Loucy (cell line): ENCODE data around the gene PSMB5.

ENCODE experiments used
- H2AFZ ChIP-seq: fragments of 200-600 bp; sonication (generic); 2 replicates; pipeline ENCODE4 v1.6.0; 2016; ENCODE audit warnings: antibody characterized with exemption, mild to moderate bottlenecking, low read length, moderate library complexity
- H3F3A ChIP-seq: fragments of 200-600 bp; 2 replicates; pipeline ENCODE4 v1.6.0; 2016; ENCODE audit warnings: antibody characterized with exemption, low read depth, mild to moderate bottlenecking
- H3K27me3 ChIP-seq: fragments of 200-600 bp; sonication (generic); 2 replicates; pipeline ENCODE4 v1.6.1; 2014; ENCODE audit warnings: low read length, mild to moderate bottlenecking; ENCODE audit not compliant: insufficient read depth, poor library complexity, severe bottlenecking
- H3K36me3 ChIP-seq: fragments of 200-600 bp; sonication (generic); 2 replicates; pipeline ENCODE4 v1.6.1; 2016; ENCODE audit warnings: low read length; ENCODE audit not compliant: insufficient read depth
- H3K4me1 ChIP-seq: fragments of 200-600 bp; sonication (generic); 2 replicates; pipeline ENCODE4 v1.5.1; 2014; ENCODE audit warnings: low read length, mild to moderate bottlenecking; ENCODE audit not compliant: insufficient read depth, poor library complexity, severe bottlenecking
- H3K4me2 ChIP-seq: fragments of 200-600 bp; sonication (generic); 2 replicates; pipeline ENCODE4 v1.6.0; 2014; ENCODE audit warnings: antibody characterized with exemption, low read length, low read depth, mild to moderate bottlenecking; ENCODE audit not compliant: poor library complexity, severe bottlenecking
- H3K4me3 ChIP-seq: fragments of 200-600 bp; sonication (generic); 2 replicates; pipeline ENCODE4 v1.5.1; 2014; ENCODE audit warnings: low read length, mild to moderate bottlenecking, mixed read lengths; ENCODE audit not compliant: poor library complexity, severe bottlenecking
- H3K79me2 ChIP-seq: fragments of 200-600 bp; sonication (generic); 2 replicates; pipeline ENCODE4 v1.6.1; 2014; ENCODE audit warnings: low read length; ENCODE audit not compliant: insufficient read depth
- H3K9ac ChIP-seq: fragments of 200-600 bp; sonication (generic); 2 replicates; pipeline ENCODE4 v1.6.0; 2014; ENCODE audit warnings: mild to moderate bottlenecking, low read depth, low read length, moderate library complexity; ENCODE audit not compliant: poor library complexity, severe bottlenecking
- H3K9me2 ChIP-seq: fragments of 200-600 bp; sonication (generic); replicated peaks from 2 replicates; pipeline ENCODE4 v1.6.1; 2016; ENCODE audit warnings: low read depth, low read length, mixed read lengths
- H3K9me3 ChIP-seq: fragments of 200-600 bp; sonication (generic); 2 replicates; pipeline ENCODE4 v1.6.1; 2014; ENCODE audit warnings: mild to moderate bottlenecking, antibody characterized with exemption, low read length, low read depth; ENCODE audit not compliant: insufficient read depth
- H4K20me1 ChIP-seq: fragments of 200-600 bp; sonication (generic); 2 replicates; pipeline ENCODE4 v1.6.0; 2014; ENCODE audit warnings: antibody characterized with exemption, low read length, mild to moderate bottlenecking; ENCODE audit not compliant: insufficient read depth, poor library complexity, severe bottlenecking
- CTCF ChIP-seq: fragments of 200-600 bp; sonication (generic); conservative IDR thresholded peaks from 2 replicates; pipeline ENCODE4 v1.5.1; 2014; ENCODE audit warnings: mild to moderate bottlenecking, antibody characterized with exemption, low read length
- EZH2phosphoT487 ChIP-seq: fragments of 200-600 bp; IDR thresholded peaks from 2 replicates; pipeline ENCODE4 v1.6.1; 2018; ENCODE audit warnings: antibody characterized with exemption, mild to moderate bottlenecking, moderate library complexity, borderline replicate concordance

The PSMB5 gene

GRCh38 chr14:22991852-22992251 is 42.8 kb downstream of the PSMB5 start:
- H3K4me3 ChIP-seq, result no peak overlapping the region
- H3K27me3 ChIP-seq, result no peaks in the 10 kb centered on the region
- H3K4me2 ChIP-seq, result no peak overlapping the region
- H4K20me1 ChIP-seq, result no peaks in the 10 kb centered on the region
- no peaks in the 10 kb centered on the region for H3K9me3 ChIP-seq
- no peaks in the 10 kb centered on the region for H3F3A ChIP-seq
- H3K36me3 ChIP-seq, result no peaks in the 10 kb centered on the region
- no peak for TF ChIP-seq EZH2phosphoT487
- no peak for TF ChIP-seq CTCF
- H2AFZ ChIP-seq, result no peak overlapping the region
- no peak overlapping the region for H3K9ac ChIP-seq
- no peaks in the 10 kb centered on the region for H3K79me2 ChIP-seq
- H3K4me1 ChIP-seq, result peaks cover 3% of the 10 kb centered on the region
- no peaks in the 10 kb centered on the region for H3K9me2 ChIP-seq

GRCh38 chr14:22987291-22987690 is 47.4 kb downstream of the PSMB5 start:
- H3K4me2 ChIP-seq, result no peak overlapping the region
- no peaks in the 10 kb centered on the region for H4K20me1 ChIP-seq
- no peak for TF ChIP-seq EZH2phosphoT487
- no peaks in the 10 kb centered on the region for H3K36me3 ChIP-seq
- no peaks in the 10 kb centered on the region for H3K27me3 ChIP-seq
- no peaks in the 10 kb centered on the region for H3K9me2 ChIP-seq
- H3K9me3 ChIP-seq, result no peaks in the 10 kb centered on the region
- H3K79me2 ChIP-seq, result peaks cover under 1% of the 10 kb centered on the region; the same call in 1 of the 2 replicates
- no peak overlapping the region for H2AFZ ChIP-seq
- H3K4me3 ChIP-seq, result no peak overlapping the region
- no peak overlapping the region for H3K9ac ChIP-seq
- peaks cover 5% of the 10 kb centered on the region for H3K4me1 ChIP-seq
- H3F3A ChIP-seq, result no peaks in the 10 kb centered on the region

DNA sequence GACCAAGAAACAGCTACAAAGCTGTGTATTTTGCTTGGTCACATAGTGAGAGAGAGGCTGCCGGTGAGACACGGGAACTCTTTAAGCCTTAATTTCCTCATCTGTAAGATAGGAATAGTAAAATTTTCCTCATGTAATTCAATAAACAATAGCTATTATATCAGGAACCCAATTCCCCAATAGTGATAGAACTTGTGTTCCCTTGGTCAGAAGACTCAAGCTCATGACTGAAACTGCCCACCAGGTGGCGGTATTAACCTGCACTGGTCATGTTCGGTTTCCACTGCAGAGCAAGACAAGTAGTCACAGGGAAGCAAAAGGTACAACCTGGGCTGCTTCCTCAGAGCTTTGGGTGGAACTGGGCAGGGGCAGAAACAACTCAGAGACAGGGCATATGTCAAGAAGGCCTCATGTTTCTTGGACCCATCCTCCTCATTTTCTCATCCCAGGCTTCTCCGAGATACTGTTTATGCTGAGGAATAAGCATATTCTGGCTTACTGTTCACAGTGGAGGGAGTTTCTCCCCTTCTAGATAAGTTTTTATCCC is 48.1 kb downstream of the PSMB5 start:
- H3K4me1 ChIP-seq, result peaks cover 5% of the 10 kb centered on the region
- H3K9me2 ChIP-seq, result no peaks in the 10 kb centered on the region
- H3K4me2 ChIP-seq, result no peak overlapping the region
- H2AFZ ChIP-seq, result no peak overlapping the region
- H3F3A ChIP-seq, result no peaks in the 10 kb centered on the region
- H3K9me3 ChIP-seq, result no peaks in the 10 kb centered on the region
- no peaks in the 10 kb centered on the region for H3K27me3 ChIP-seq
- H3K4me3 ChIP-seq, result no peak overlapping the region
- H3K9ac ChIP-seq, result no peak overlapping the region
- H3K36me3 ChIP-seq, result no peaks in the 10 kb centered on the region
- TF ChIP-seq EZH2phosphoT487 (no peak), CTCF (peak; percentile 93)
- peaks cover 8% of the 10 kb centered on the region for H3K79me2 ChIP-seq
- H4K20me1 ChIP-seq, result no peaks in the 10 kb centered on the region

- H3K9me2 ChIP-seq, result no peaks in the 10 kb centered on the region
- no peaks in the 10 kb centered on the region for H4K20me1 ChIP-seq
- no peaks in the 10 kb centered on the region for H3K36me3 ChIP-seq
- peaks cover 5% of the 10 kb centered on the region for H3K4me1 ChIP-seq
- H3K79me2 ChIP-seq, result peaks cover 13% of the 10 kb centered on the region
- H3K9me3 ChIP-seq, result no peaks in the 10 kb centered on the region
- no peaks in the 10 kb centered on the region for H3K27me3 ChIP-seq
- H2AFZ ChIP-seq, result no peak overlapping the region
- H3K4me2 ChIP-seq, result no peak overlapping the region
- no peaks in the 10 kb centered on the region for H3F3A ChIP-seq
- TF ChIP-seq CTCF, result no peak
- H3K4me3 ChIP-seq, result no peak overlapping the region
- H3K9ac ChIP-seq, result no peak overlapping the region
These were observed 48.7 kb downstream of the PSMB5 start for GRCh38 chr14:22985894-22986507.
